A673 (cell line): ENCODE data around the gene RELCH. TPM values are rescaled to one million over a fixed set of nuclear protein-coding genes. Genes with fewer than 3 reads are reported as not detected.

Experiments used
- BruUV-seq: library from RNA; stranded (reverse); fragments of 400-500 nt; replicated peaks from 2 replicates; lab custom pipeline; 2021; lab: Mats Ljungman, UMichigan
- CTCF ChIA-PET: fragments of 300-600 bp; sonication (Branson Sonifier 250); formaldehyde crosslinking; loops from one replicate; lab custom pipeline; 2022; ENCODE audit warnings: antibody characterized with exemption; lab: Charles Lee
- POLR2A ChIA-PET: fragments of 300-600 bp; sonication (Branson Sonifier 250); formaldehyde crosslinking; loops from one replicate; lab custom pipeline; 2022; ENCODE audit warnings: antibody characterized with exemption; ENCODE audit not compliant: low non-redundant PET; lab: Charles Lee
- DNase-seq: peaks from one replicate; pipeline ENCODE4 v3.0.0-alpha.2; 2015; ENCODE audit warnings: low spot score
- H3K27ac ChIP-seq: fragments of 200-600 bp; sonication (generic); 2 replicates; pipeline ENCODE4 v1.5.1; 2016; ENCODE audit warnings: mixed run types, low read depth, mild to moderate bottlenecking, mixed read lengths, antibody characterized with exemption, low read length; ENCODE audit not compliant: poor library complexity, severe bottlenecking
- H3K27me3 ChIP-seq: fragments of 200-600 bp; sonication (generic); replicated peaks from 2 replicates; pipeline ENCODE4 v1.6.1; 2017; ENCODE audit warnings: mixed run types, low read depth, mild to moderate bottlenecking, mixed read lengths, antibody characterized with exemption, low read length; ENCODE audit not compliant: insufficient read depth, poor library complexity
- H3K36me3 ChIP-seq: fragments of 200-600 bp; sonication (generic); 2 replicates; pipeline ENCODE4 v1.6.1; 2016; ENCODE audit warnings: mixed run types, mild to moderate bottlenecking, mixed read lengths, antibody characterized with exemption, low read length; ENCODE audit not compliant: insufficient read depth, poor library complexity, severe bottlenecking
- H3K4me1 ChIP-seq: fragments of 200-600 bp; sonication (generic); 2 replicates; pipeline ENCODE4 v1.6.1; 2017; ENCODE audit warnings: mixed run types, mild to moderate bottlenecking, mixed read lengths, antibody characterized with exemption, low read length; ENCODE audit not compliant: insufficient read depth, poor library complexity, severe bottlenecking
- H3K4me3 ChIP-seq: fragments of 200-600 bp; sonication (generic); 2 replicates; pipeline ENCODE4 v1.5.1; 2016; ENCODE audit warnings: low read depth, mixed run types, mild to moderate bottlenecking, mixed read lengths, low read length; ENCODE audit not compliant: poor library complexity, severe bottlenecking
- H3K9me3 ChIP-seq: fragments of 200-600 bp; sonication (generic); 2 replicates; pipeline ENCODE4 v1.6.1; 2016; ENCODE audit warnings: mixed run types, low read depth, mild to moderate bottlenecking, mixed read lengths, antibody characterized with exemption, low read length; ENCODE audit not compliant: poor library complexity, severe bottlenecking
- EZH2 ChIP-seq: fragments of 200-600 bp; sonication (generic); IDR thresholded peaks from 2 replicates; pipeline ENCODE4 v1.6.1; 2017; ENCODE audit warnings: borderline replicate concordance, low read depth, mild to moderate bottlenecking, mixed read lengths, antibody characterized with exemption, low read length; ENCODE audit not compliant: poor library complexity, severe bottlenecking
- intact Hi-C: fragments of 100-400 bp; cut with micrococcal nuclease; formaldehyde crosslinking; loops from one replicate; pipeline ENCODE4 v1.10.0; 2022; ENCODE audit not compliant: unreplicated experiment
- total RNA-seq: library from RNA; stranded (reverse); gene quantifications from 2 replicates; pipeline ENCODE4 v1.2.3, GENCODE V29; 2021
- TF ChIP-seq, protein P1 (sequence below): fragments of 300-800, 200-600 bp; sonication (generic); conservative IDR thresholded peaks from 2 replicates; pipeline ENCODE4 v1.5.1; 2017; ENCODE audit warnings: low read depth, mild to moderate bottlenecking, antibody characterized with exemption, low read length, moderate library complexity, mixed read lengths

RELCH gene
- total RNA-seq, 1 experiment from 2014 or later, result 29.2 TPM

DNA sequence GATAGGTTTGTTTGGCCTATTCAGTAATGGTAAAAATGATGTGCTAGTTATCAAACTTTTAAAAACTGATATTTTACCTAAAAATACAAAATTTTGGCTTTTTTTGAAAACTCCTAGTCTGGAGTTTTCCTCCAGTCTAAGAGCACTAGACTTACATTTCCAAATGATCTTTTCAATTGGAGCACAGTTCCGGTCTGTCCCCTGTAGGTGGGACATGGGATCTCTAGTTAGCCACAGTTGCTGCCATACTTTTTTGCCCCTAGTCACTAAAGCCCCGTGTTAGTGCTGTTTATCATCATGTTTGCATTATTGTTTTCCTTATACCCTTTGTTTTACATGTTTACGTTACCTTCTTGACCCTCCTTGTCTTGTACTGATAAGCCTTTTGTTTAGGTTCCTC lies 52.4 kb downstream of the RELCH start:
- Histone ChIP-seq H3K9me3 (no peaks in the 10 kb centered on the region), H3K4me3 (no peak overlapping the region), H3K27me3 (no peaks in the 10 kb centered on the region), H3K27ac (no peak overlapping the region), H3K36me3 (no peaks in the 10 kb centered on the region), H3K4me1 (no peaks in the 10 kb centered on the region)
- no peak for TF ChIP-seq EZH2
- TF ChIP-seq, protein P1, sequence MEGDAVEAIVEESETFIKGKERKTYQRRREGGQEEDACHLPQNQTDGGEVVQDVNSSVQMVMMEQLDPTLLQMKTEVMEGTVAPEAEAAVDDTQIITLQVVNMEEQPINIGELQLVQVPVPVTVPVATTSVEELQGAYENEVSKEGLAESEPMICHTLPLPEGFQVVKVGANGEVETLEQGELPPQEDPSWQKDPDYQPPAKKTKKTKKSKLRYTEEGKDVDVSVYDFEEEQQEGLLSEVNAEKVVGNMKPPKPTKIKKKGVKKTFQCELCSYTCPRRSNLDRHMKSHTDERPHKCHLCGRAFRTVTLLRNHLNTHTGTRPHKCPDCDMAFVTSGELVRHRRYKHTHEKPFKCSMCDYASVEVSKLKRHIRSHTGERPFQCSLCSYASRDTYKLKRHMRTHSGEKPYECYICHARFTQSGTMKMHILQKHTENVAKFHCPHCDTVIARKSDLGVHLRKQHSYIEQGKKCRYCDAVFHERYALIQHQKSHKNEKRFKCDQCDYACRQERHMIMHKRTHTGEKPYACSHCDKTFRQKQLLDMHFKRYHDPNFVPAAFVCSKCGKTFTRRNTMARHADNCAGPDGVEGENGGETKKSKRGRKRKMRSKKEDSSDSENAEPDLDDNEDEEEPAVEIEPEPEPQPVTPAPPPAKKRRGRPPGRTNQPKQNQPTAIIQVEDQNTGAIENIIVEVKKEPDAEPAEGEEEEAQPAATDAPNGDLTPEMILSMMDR, result no peak
- POLR2A ChIA-PET, result no interaction called here
- BruUV-seq, result no TSS peak
- CTCF ChIA-PET, result no interaction called here
- DNase-seq, result no peak
- intact Hi-C loops, result no loop called here

DNA sequence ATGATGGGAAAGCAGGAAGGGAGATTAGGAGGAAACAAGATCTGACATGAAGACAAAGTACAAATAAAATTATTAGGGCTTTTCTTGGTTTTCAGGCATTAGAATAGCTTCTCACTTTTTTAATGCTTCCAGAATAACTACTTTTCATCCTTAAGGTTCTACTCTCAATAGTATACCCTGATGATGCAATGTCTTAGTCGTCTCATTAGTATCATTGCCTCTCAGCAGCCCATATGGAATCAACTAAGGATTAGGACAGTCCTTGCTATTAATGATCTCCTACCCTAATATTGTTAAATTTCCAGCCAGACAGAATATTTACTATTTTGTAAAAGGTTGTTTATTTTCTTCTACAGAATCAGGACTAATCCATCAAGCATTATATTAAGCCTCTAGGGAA lies 55.9 kb downstream of the RELCH start:
- DNase-seq, result no peak
- H3K27me3 ChIP-seq, result no peaks in the 10 kb centered on the region
- POLR2A ChIA-PET, result no interaction called here
- no peak overlapping the region for H3K27ac ChIP-seq
- TF ChIP-seq, protein P1, result no peak
- no peak for TF ChIP-seq EZH2
- no TSS peak for BruUV-seq
- no peaks in the 10 kb centered on the region for H3K9me3 ChIP-seq
- no peaks in the 10 kb centered on the region for H3K36me3 ChIP-seq
- no peaks in the 10 kb centered on the region for H3K4me1 ChIP-seq
- intact Hi-C loops, result no loop called here
- H3K4me3 ChIP-seq, result no peak overlapping the region
- CTCF ChIA-PET, result no interaction called here

DNA sequence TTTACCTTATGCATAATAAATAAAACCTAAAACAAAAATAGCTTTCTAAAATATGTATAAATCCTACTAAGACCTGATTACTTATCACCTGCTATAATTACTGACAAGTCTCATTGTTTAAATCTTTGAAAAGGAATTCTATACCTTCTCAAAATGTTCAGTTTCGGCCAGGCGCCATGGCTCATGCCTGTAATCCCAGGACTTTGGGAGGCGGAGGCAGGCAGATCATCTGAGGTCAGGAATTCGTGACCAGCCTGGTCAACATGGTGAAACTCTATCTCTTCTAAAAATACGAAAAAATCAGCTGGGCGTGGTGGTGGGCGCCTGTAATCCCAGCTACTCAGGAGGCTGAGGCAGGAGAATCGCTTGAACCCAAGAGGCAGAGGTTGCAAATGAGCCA lies 58.1 kb downstream of the RELCH start:
- ChIA-PET POLR2A (no interaction called here), CTCF (no interaction called here)
- Histone ChIP-seq H3K27me3 (no peaks in the 10 kb centered on the region), H3K4me3 (no peak overlapping the region), H3K4me1 (no peaks in the 10 kb centered on the region), H3K27ac (no peak overlapping the region), H3K9me3 (no peaks in the 10 kb centered on the region), H3K36me3 (no peaks in the 10 kb centered on the region)
- DNase-seq, result no peak
- intact Hi-C loops, result no loop called here
- no TSS peak for BruUV-seq
- TF ChIP-seq, protein P1, result no peak
- no peak for TF ChIP-seq EZH2
